ENCODE results near the gene ABTB1. TPM values are rescaled to one million over a fixed set of nuclear protein-coding genes. Genes with fewer than 3 reads are reported as not detected.

Gene ABTB1
- total RNA-seq, 2 experiments from 2014 or later = 4.4 to 14.5 TPM

- intact Hi-C loops (cut with micrococcal nuclease; ENCODE audit: unreplicated experiment) = no loop called here
- Histone ChIP-seq H3K79me2 (ENCODE audit: insufficient read depth, low read depth, low read length) (no peaks in the 10 kb centered on the region), H3K27ac (ENCODE audit: low read depth, low read length, poor library complexity, severe bottlenecking) (no peak overlapping the region), H2AFZ (ENCODE audit: low read length) (no peak overlapping the region), H4K20me1 (ENCODE audit: insufficient read depth, low read length) (no peaks in the 10 kb centered on the region), H3K4me2 (ENCODE audit: low read length) (no peak overlapping the region), H3K9me2 (ENCODE audit: insufficient read depth, low read length) (no peaks in the 10 kb centered on the region), H3K4me3 (ENCODE audit: low read depth, low read length, poor library complexity, severe bottlenecking) (no peak overlapping the region), H3K36me3 (ENCODE audit: insufficient read depth, low read length) (no peaks in the 10 kb centered on the region), H3K4me1 (ENCODE audit: insufficient read depth, low read length, poor library complexity, severe bottlenecking) (peaks cover 16% of the 10 kb centered on the region), H3K9me3 (ENCODE audit: low read length) (0 out of 2 replicates have a peak, but pooled peaks cover 8% of the 10 kb centered on the region)
- no peak for TF ChIP-seq CTCF (conservative IDR thresholded peaks at IDR 0.05; ENCODE audit: low read length)
- no peak for TF ChIP-seq EZH2phosphoT487 (IDR thresholded peaks at IDR 0.05; ENCODE audit: borderline replicate concordance, low read depth, low read length)
- no peak for DNase-seq (ENCODE audit: low spot score)
- BruUV-seq (replicated peaks) = no TSS peak
- CTCF ChIA-PET (ENCODE audit: unreplicated experiment) = no interaction called here
- POLR2A ChIA-PET = interaction anchor here (0.6 to 1.3 kb wide), 2 partner anchors 22 to 952 kb away, joined by 3 read pairs; no protein-coding TSS in a partner anchor
Measured at GRCh38 chr3:127682561-127682960, 9.8 kb downstream of the ABTB1 start.

- no TSS peak for BruUV-seq (replicated peaks)
- DNase-seq (ENCODE audit: low spot score) = no peak
- TF ChIP-seq CTCF (conservative IDR thresholded peaks at IDR 0.05; ENCODE audit: low read length) = no peak
- TF ChIP-seq EZH2phosphoT487 (IDR thresholded peaks at IDR 0.05; ENCODE audit: borderline replicate concordance, low read depth, low read length) = no peak
- Histone ChIP-seq H3K9me3 (ENCODE audit: low read length) (0 out of 2 replicates have a peak, but pooled peaks cover 10% of the 10 kb centered on the region), H2AFZ (ENCODE audit: low read length) (no peak overlapping the region), H3K4me3 (ENCODE audit: low read depth, low read length, poor library complexity, severe bottlenecking) (no peak overlapping the region), H3K36me3 (ENCODE audit: insufficient read depth, low read length) (no peaks in the 10 kb centered on the region), H3K4me1 (ENCODE audit: insufficient read depth, low read length, poor library complexity, severe bottlenecking) (peaks cover 10% of the 10 kb centered on the region), H3K27ac (ENCODE audit: low read depth, low read length, poor library complexity, severe bottlenecking) (no peak overlapping the region), H4K20me1 (ENCODE audit: insufficient read depth, low read length) (no peaks in the 10 kb centered on the region), H3K79me2 (ENCODE audit: insufficient read depth, low read depth, low read length) (no peaks in the 10 kb centered on the region), H3K9me2 (ENCODE audit: insufficient read depth, low read length) (no peaks in the 10 kb centered on the region), H3K4me2 (ENCODE audit: low read length) (no peak overlapping the region)
- POLR2A ChIA-PET = no interaction called here
- intact Hi-C loops (cut with micrococcal nuclease; ENCODE audit: unreplicated experiment) = no loop called here
- CTCF ChIA-PET (ENCODE audit: unreplicated experiment) = no interaction called here
Measured at GRCh38 chr3:127684871-127685707, 12.3 kb downstream of the ABTB1 start.

All from OCI-LY7 (cell line).